ENCODE measurements around the gene MRPL34. TPM values are rescaled to one million over a fixed set of nuclear protein-coding genes. Genes with fewer than 3 reads are reported as not detected.

MRPL34 gene
- 100 to 1,000 TPM in 1 of 2 donors, 10 to 100 TPM in 1; 23.3 to 123 TPM for total RNA-seq
- 100 to 1,000 TPM; 158 to 301 TPM for polyA plus RNA-seq

GRCh38 chr19:17305517-17306284 lies at the start of gene MRPL34:
Gene MRPL34 (plus strand): TSS chr19:17305872. CDS start chr19:17305893, 21 bp downstream.
- TF ChIP-seq JUND (IDR thresholded peaks at IDR 0.05) (peak in 1 of 2 donors; percentile 42), FOXA2 (IDR thresholded peaks at IDR 0.05) (no peak), YY1 (IDR thresholded peaks at IDR 0.05) (peak; percentile 65), ATF3 (IDR thresholded peaks at IDR 0.05) (peak; percentile 18), CTCF (IDR thresholded peaks at IDR 0.05; ENCODE audit: low read depth, low read length, missing input control) (peak; percentile 89), FOXA1 (IDR thresholded peaks at IDR 0.05) (no peak), TAF1 (conservative IDR thresholded peaks at IDR 0.05) (peak; percentile 36), EGR1 (IDR thresholded peaks at IDR 0.05; ENCODE audit: low read depth in 2 of 2) (peak; percentile 46 to 59), NR2F2 (IDR thresholded peaks at IDR 0.05) (peak; percentile 18), HNF4G (IDR thresholded peaks at IDR 0.05) (no peak), GABPA (IDR thresholded peaks at IDR 0.05 in 1 of 2, conservative IDR thresholded peaks at IDR 0.05 in 1 of 2) (peak in 1 of 2 donors; percentile 80), MAX (IDR thresholded peaks at IDR 0.05) (peak; percentile 58), ZBTB33 (IDR thresholded peaks at IDR 0.05) (peak; percentile 66), HNF4A (conservative IDR thresholded peaks at IDR 0.05) (peak; percentile 60), RAD21 (IDR thresholded peaks at IDR 0.05) (peak; percentile 77 to 83), REST (IDR thresholded peaks at IDR 0.05) (peak; percentile 78), SP1 (IDR thresholded peaks at IDR 0.05) (peak; percentile 68), RXRA (IDR thresholded peaks at IDR 0.05) (peak in 1 of 2 donors; percentile 3)
- Histone ChIP-seq H3K27ac (ENCODE audit: low read depth in 1 of 2, low read length in 2 of 2) (peak within 1 kb of the TSS; percentile 88 to 93), H3K4me3 (ENCODE audit: low read depth in 1 of 3, low read length in 3 of 3) (peak within 1 kb of the TSS; percentile 78 to 94 (median 81)), H3K9me3 (ENCODE audit: control insufficient read depth in 4 of 4, low read length in 3 of 4) (no peaks in the 10 kb centered on the region), H3K4me1 (ENCODE audit: control insufficient read depth in 4 of 4, insufficient read depth in 4 of 4, low read length in 3 of 4) (peaks cover 10 to 58% (median 46%) of the 10 kb centered on the region in 4 donors), H3K36me3 (ENCODE audit: control insufficient read depth in 4 of 4, insufficient read depth in 3 of 4, low read depth in 1 of 4, low read length in 3 of 4) (no peaks in the 10 kb centered on the region), H3K9ac (ENCODE audit: low read depth in 1 of 2, low read length in 2 of 2) (peak within 1 kb of the TSS; percentile 68 to 79), H3K27me3 (ENCODE audit: control insufficient read depth in 4 of 4, insufficient read depth in 4 of 4, low read length in 3 of 4) (no peaks in the 10 kb centered on the region)
- under 1% methylated on average over 55 of the region's 55 CpGs for WGBS
- DNase-seq (ENCODE audit: low spot score) = peak; percentile 93
